ENCODE results near the gene MSH3.

MSH3 gene

GRCh38 chr5:80631278-80632259, 22.9 kb upstream of the MSH3 start:
- TF ChIP-seq, protein P1, sequence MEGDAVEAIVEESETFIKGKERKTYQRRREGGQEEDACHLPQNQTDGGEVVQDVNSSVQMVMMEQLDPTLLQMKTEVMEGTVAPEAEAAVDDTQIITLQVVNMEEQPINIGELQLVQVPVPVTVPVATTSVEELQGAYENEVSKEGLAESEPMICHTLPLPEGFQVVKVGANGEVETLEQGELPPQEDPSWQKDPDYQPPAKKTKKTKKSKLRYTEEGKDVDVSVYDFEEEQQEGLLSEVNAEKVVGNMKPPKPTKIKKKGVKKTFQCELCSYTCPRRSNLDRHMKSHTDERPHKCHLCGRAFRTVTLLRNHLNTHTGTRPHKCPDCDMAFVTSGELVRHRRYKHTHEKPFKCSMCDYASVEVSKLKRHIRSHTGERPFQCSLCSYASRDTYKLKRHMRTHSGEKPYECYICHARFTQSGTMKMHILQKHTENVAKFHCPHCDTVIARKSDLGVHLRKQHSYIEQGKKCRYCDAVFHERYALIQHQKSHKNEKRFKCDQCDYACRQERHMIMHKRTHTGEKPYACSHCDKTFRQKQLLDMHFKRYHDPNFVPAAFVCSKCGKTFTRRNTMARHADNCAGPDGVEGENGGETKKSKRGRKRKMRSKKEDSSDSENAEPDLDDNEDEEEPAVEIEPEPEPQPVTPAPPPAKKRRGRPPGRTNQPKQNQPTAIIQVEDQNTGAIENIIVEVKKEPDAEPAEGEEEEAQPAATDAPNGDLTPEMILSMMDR (IDR thresholded peaks at IDR 0.05; ENCODE audit: extremely low read depth, insufficient read depth, missing control alignments), result no peak
- in situ Hi-C loops (cut with MboI; ENCODE audit: low pct_unique_long_range_greater_than_20kb, low sequenced_read_pairs, unreplicated experiment), result no loop called here
- DNase-seq (ENCODE audit: low spot score), result no peak

GRCh38 chr5:80632700-80633099, 21.8 kb upstream of the MSH3 start:
- no peak for DNase-seq (ENCODE audit: low spot score)
- TF ChIP-seq, protein P1 (IDR thresholded peaks at IDR 0.05; ENCODE audit: extremely low read depth, insufficient read depth, missing control alignments), result no peak
- in situ Hi-C loops (cut with MboI; ENCODE audit: low pct_unique_long_range_greater_than_20kb, low sequenced_read_pairs, unreplicated experiment), result no loop called here

GRCh38 chr5:80634193-80634592, 20.3 kb upstream of the MSH3 start:
- in situ Hi-C loops (cut with MboI; ENCODE audit: low pct_unique_long_range_greater_than_20kb, low sequenced_read_pairs, unreplicated experiment), result no loop called here
- TF ChIP-seq, protein P1 (IDR thresholded peaks at IDR 0.05; ENCODE audit: extremely low read depth, insufficient read depth, missing control alignments), result no peak
- DNase-seq (ENCODE audit: low spot score), result no peak

GRCh38 chr5:80641353-80641752, 13.1 kb upstream of the MSH3 start:
- no peak for DNase-seq (ENCODE audit: low spot score)
- in situ Hi-C loops (cut with MboI; ENCODE audit: low pct_unique_long_range_greater_than_20kb, low sequenced_read_pairs, unreplicated experiment), result no loop called here
- TF ChIP-seq, protein P1 (IDR thresholded peaks at IDR 0.05; ENCODE audit: extremely low read depth, insufficient read depth, missing control alignments), result no peak

DNA sequence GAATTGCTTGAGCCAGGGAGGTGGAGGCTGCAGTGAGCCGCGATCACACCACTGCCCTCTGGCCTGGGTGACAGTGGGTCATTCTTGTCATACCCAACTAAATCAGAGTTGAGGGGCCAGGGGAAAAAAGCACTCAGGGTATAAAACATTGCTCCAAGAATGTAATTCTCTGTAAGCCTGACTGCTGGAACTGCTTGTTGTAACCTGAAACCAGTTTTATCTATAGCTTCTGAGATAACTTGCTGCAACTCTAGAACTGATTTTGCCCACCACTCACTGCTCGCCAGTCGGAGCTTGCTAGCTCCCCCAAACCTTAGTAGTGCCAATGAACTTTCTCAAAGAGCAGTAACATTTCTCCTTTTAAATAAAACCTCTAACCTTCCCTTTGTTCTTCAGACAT, 9.6 kb upstream of the MSH3 start:
- DNase-seq (ENCODE audit: low spot score), result no peak
- in situ Hi-C loops (cut with MboI; ENCODE audit: low pct_unique_long_range_greater_than_20kb, low sequenced_read_pairs, unreplicated experiment), result no loop called here
- TF ChIP-seq, protein P1 (IDR thresholded peaks at IDR 0.05; ENCODE audit: extremely low read depth, insufficient read depth, missing control alignments), result no peak

DNA sequence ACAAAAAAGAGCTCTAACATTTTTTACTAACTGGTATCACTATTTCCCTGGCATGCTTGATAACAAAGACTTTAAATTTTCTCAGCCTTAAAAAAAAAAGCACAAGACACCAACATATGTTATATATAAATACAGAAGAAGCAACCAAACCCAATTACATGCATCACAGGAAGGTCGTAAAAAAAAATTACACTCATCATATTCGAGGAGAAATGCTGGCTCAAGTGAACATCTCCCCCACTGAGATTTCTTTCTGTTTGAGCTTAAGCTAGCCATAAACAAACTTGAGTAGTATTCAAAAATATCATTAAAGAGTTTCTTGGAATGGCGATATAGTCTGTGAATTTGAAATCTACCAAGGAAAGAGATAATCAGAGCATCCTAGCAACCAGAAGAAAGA, 7.5 kb upstream of the MSH3 start:
- no peak for DNase-seq (ENCODE audit: low spot score)
- in situ Hi-C loops (cut with MboI; ENCODE audit: low pct_unique_long_range_greater_than_20kb, low sequenced_read_pairs, unreplicated experiment), result no loop called here
- TF ChIP-seq, protein P1 (IDR thresholded peaks at IDR 0.05; ENCODE audit: extremely low read depth, insufficient read depth, missing control alignments), result no peak
